Measurements from ENCODE around the gene RPL22. TPM values are rescaled to one million over a fixed set of nuclear protein-coding genes. Genes with fewer than 3 reads are reported as not detected.
A peak's percentile ranks its signal among the peaks of the same experiment; 100 is the strongest.

The RPL22 gene
- total RNA-seq, 4 donors from 2014 or later, result 56.5 to 170 (median 106) TPM

- no peak for TF ChIP-seq CTCF (IDR thresholded peaks at IDR 0.05)
- TF ChIP-seq EP300 (IDR thresholded peaks at IDR 0.05; ENCODE audit: low read depth), result no peak
- TF ChIP-seq POLR2AphosphoS5 (IDR thresholded peaks at IDR 0.05), result no peak
- TF ChIP-seq POLR2A (IDR thresholded peaks at IDR 0.05), result no peak
Observed at GRCh38 chr1:6241887-6242740, 42.7 kb upstream of the RPL22 start.

GRCh38 chr1:6241107-6241886, 41.9 kb upstream of the RPL22 start:
- H3K4me3 ChIP-seq, result peak overlapping the region in 1 of 4 donors; percentile 25
- H3K27me3 ChIP-seq, result peaks cover 78% of the 10 kb centered on the region
- 37 to 47% methylated on average over 3 to 30 of the region's 33 CpGs for WGBS, 2 donors (ENCODE audit: low coverage in 1 of 2)

More at GRCh38 chr1:6241887-6242740, 42.7 kb upstream of the RPL22 start:
- no peak overlapping the region for H3K27ac ChIP-seq
- peak overlapping the region in 1 of 4 donors; percentile 25 for H3K4me3 ChIP-seq
- no peaks in the 10 kb centered on the region for H3K36me3 ChIP-seq
- H3K4me1 ChIP-seq, result peaks cover 16 to 32% (median 30%) of the 10 kb centered on the region in 4 donors
- in situ Hi-C loops (cut with MboI; ENCODE audit: low pct_ligation_motif_present in 1 of 4, low pct_unique_long_range_greater_than_20kb in 1 of 4, low sequenced_read_pairs in 3 of 4), result loop anchor here in 2 of 4 donors (10.0 to 25.0 kb wide), 2 partner anchors 103 to 170 kb away; partner anchors contain the start of genes ESPN (in 1 of the 2) and HES2 (in 1 of the 2)
- 2% methylated on average over 25 of the region's 99 CpGs; no CpG with 5 or more reads in 1 of the 2 donors for WGBS, 2 donors (ENCODE audit: low coverage in 1 of 2)
- peaks cover 86% of the 10 kb centered on the region for H3K27me3 ChIP-seq
- intact Hi-C loops (cut with DNase I; ENCODE audit: low total_unique reads), result no loop called here
- no peaks in the 10 kb centered on the region for H3K9me3 ChIP-seq
- DNase-seq, result no peak

GRCh38 chr1:6239950-6240768, 40.8 kb upstream of the RPL22 start:
- TF ChIP-seq POLR2A (IDR thresholded peaks at IDR 0.05) (no peak), POLR2AphosphoS5 (IDR thresholded peaks at IDR 0.05) (no peak), EP300 (IDR thresholded peaks at IDR 0.05; ENCODE audit: low read depth) (no peak), CTCF (IDR thresholded peaks at IDR 0.05) (no peak)
- H3K4me1 ChIP-seq, result peaks cover 5 to 19% (median 13%) of the 10 kb centered on the region in 4 donors
- no peaks in the 10 kb centered on the region for H3K36me3 ChIP-seq
- 28 to 51% methylated on average over 2 to 16 of the region's 17 CpGs for WGBS, 2 donors (ENCODE audit: low coverage in 1 of 2)
- no peak overlapping the region for H3K4me3 ChIP-seq
- intact Hi-C loops (cut with DNase I; ENCODE audit: low total_unique reads), result no loop called here
- H3K27me3 ChIP-seq, result peaks cover 66% of the 10 kb centered on the region
- DNase-seq, result no peak
- no peaks in the 10 kb centered on the region for H3K9me3 ChIP-seq
- in situ Hi-C loops (cut with MboI; ENCODE audit: low pct_ligation_motif_present in 1 of 4, low pct_unique_long_range_greater_than_20kb in 1 of 4, low sequenced_read_pairs in 3 of 4), result loop anchor here in 2 of 4 donors (10.0 to 25.0 kb wide), 2 partner anchors 105 to 172 kb away; partner anchors contain the start of genes ESPN (in 1 of the 2) and HES2 (in 1 of the 2)
- no peak overlapping the region for H3K27ac ChIP-seq

More at GRCh38 chr1:6241107-6241886, 41.9 kb upstream of the RPL22 start:
- no peak for DNase-seq
- peaks cover 16 to 27% (median 22%) of the 10 kb centered on the region in 4 donors for H3K4me1 ChIP-seq
- no peaks in the 10 kb centered on the region for H3K9me3 ChIP-seq
- H3K36me3 ChIP-seq, result no peaks in the 10 kb centered on the region
- no peak overlapping the region for H3K27ac ChIP-seq
- TF ChIP-seq POLR2AphosphoS5 (IDR thresholded peaks at IDR 0.05) (no peak), POLR2A (IDR thresholded peaks at IDR 0.05) (no peak), EP300 (IDR thresholded peaks at IDR 0.05; ENCODE audit: low read depth) (no peak), CTCF (IDR thresholded peaks at IDR 0.05) (no peak)
- in situ Hi-C loops (cut with MboI; ENCODE audit: low pct_ligation_motif_present in 1 of 4, low pct_unique_long_range_greater_than_20kb in 1 of 4, low sequenced_read_pairs in 3 of 4) (loop anchor here in 2 of 4 donors (10.0 to 25.0 kb wide), 2 partner anchors 104 to 171 kb away; partner anchors contain the start of genes ESPN (in 1 of the 2) and HES2 (in 1 of the 2)), intact Hi-C loops (cut with DNase I; ENCODE audit: low total_unique reads) (no loop called here)

Data from transverse colon (tissue), 4 donors.